IPS DF 4.7 (cell line): Measurements from ENCODE around the gene MRC1.

Source experiments
- DNase-seq: peaks from one replicate; pipeline ENCODE4 v3.0.0-alpha.2; 2013; ENCODE audit warnings: low spot score; ENCODE audit errors: extremely low read depth

Gene MRC1

DNA sequence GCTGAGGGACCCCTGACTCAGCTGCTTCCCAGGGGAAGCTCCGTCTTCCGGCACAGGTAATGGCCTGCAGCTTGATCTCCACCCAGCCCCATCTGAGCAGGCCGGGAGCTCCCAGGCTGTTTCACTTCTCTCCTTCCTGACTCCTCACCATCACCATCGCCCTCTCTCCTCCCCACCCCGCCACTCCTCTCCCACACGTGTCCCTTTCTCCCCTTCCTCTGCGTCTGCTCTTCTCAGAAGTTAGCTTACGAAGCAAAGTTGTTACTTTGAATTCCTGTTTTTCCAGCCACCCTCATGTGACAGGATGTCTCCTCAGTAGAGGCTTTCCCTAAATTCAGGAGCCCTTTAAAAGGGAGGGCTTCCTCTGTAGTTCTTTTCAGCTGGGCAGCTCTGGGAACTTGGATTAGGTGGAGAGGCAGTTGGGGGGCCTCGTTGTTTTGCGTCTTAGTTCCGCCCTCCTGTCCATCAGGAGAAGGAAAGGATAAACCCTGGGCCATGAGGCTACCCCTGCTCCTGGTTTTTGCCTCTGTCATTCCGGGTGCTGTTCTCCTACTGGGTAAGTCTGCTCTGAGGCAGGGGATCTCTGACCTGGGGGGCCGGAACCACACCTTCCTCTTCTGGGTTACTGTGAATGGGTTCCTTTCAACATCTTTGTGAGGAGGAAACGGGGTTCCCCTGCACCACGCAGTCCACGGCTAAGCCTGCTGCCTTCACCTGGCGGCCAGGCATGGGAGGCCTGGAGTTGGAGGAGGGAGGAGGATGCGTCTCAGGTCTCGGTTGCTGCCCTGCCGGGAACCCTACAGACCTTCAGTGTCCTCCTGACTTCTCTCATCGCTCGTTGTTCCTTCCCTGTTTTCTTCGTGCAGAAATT lies at the start of gene MRC1:
Gene MRC1, plus strand, starts transcription at position 378 of the 871 bp plus-strand sequence. Its CDS starts 118 bp downstream, at position 496.
- no peak for DNase-seq

DNA sequence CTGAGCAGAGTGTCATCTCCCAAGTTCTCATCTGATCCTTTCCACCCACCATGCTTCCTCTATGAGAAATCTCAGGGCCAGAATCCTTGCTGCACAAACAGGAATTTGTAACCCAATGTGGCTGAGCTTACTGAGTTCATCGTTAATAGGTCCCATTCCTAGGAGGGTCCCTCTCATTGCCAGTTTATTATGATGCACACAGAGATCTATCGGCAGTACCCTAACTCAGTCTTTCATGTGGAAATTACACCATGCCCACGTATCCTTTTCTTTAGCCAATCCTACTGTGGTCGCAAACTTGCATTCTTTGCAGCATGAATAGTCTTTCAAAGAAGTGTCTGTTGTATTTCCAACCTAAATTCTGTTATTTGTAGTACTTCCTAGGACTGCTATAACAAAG lies 45.0 kb upstream of the MRC1 start:
- DNase-seq = no peak

DNA sequence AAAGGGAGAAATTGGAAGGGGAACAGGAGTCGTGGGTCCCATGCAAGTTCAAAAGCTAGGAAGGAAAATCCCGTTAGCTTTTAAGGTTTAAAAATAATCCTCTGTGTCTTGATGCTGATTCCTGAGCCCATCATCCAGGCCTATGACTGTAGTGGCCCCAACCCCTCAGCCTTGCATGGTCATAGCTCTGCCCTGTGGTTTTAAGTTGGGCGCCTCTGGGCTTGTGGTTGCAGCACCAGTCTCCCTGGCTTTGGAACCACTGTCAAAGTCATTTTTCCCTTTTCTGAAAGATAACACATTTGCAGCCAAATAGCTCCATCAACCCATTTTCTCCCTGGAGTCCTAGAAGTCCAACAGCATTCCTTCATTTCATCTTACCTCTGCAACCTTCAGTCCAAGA lies 43.5 kb upstream of the MRC1 start:
- DNase-seq = no peak

- no peak for DNase-seq
Observed at GRCh38 chr10:17766731-17767130, 42.4 kb upstream of the MRC1 start.

GRCh38 chr10:17768496-17768895 lies 40.7 kb upstream of the MRC1 start:
- no peak for DNase-seq

DNA sequence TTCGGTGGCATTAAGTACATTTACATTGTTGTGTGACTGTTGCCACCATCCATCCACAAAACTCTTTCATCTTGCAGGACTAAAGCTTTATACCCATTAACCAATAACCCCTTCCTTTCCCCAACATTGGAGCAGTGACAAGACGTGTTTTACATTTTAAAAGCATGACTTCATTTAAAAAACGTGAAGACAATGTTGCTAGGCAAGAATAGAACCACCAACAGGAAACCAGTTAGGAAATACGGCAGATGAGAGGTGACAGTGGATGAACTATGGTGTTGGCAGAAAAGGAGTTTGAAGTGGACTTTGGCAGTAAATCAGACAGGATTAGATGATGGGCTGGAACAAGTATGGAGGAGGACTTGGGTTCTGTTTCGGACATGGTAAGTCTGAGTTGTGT lies 40.2 kb upstream of the MRC1 start:
- no peak for DNase-seq

DNA sequence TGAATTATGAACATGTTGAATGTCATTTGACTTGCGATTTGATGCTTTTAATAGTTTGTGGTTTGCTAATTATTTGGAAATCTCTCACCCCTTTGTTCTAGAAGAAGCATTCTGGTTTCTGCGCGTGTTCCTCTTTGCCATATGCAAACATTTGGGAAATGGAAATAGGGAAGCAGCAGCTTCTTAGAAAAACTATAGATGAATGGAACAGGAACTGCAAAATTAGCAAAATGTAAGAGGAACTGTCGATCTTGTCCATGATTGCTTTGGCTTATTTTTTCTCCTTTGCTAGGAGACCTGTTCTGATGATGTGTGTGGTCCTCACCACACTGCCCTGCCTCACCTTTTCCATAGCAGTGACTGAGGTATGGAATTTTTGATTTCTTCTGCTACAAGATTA lies 38.1 kb upstream of the MRC1 start:
- DNase-seq = no peak

- no peak for DNase-seq
Observed at GRCh38 chr10:17779784-17780183, 29.4 kb upstream of the MRC1 start.

DNA sequence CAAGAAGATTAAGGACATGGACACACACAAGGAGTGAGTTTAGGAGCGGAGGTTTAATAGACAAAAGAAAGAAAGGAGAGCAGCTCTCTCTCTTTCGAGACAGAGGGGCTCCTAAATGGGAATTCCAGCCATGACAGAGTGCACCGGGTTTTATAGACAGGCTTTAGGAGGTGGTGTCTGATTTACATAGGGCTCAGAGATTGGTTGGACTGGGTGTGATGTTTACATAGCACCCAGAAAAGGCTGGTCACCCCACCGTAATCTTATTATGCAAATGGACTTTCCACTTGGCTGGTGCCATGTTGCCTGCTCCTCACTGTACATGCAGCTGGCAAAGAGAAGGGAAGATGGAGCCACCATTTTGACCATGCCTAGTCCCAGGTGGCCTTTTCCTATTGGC lies 28.4 kb upstream of the MRC1 start:
- DNase-seq = no peak

GRCh38 chr10:17781856-17782255 lies 27.3 kb upstream of the MRC1 start:
- no peak for DNase-seq

- DNase-seq = no peak
Observed at GRCh38 chr10:17782921-17783665, 26.1 kb upstream of the MRC1 start.

DNA sequence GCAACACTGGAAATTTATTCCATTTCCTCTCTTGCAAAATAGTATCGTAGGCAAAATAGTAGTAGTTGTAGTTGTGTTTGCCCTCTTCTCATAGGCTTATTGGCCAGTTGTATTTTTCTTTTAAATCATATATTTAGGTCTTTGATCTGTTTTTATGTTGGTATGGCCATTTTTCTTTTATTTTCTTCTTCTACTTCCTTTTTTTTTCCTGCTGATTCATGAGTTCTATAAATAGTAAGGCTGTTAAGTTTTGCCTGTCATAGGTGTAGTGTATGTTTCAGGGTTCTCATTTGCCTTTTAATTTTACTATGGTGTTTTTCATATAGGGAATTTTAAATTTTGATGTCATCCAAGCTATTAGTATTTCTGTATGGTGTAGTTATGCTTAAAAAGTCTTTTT lies 25.4 kb upstream of the MRC1 start:
- DNase-seq = no peak

GRCh38 chr10:17784688-17785087 lies 24.5 kb upstream of the MRC1 start:
- no peak for DNase-seq

- no peak for DNase-seq
Observed at GRCh38 chr10:17785276-17785930, 23.7 kb upstream of the MRC1 start.

- peak; percentile 64 for DNase-seq
Observed at GRCh38 chr10:17787087-17787961, 21.8 kb upstream of the MRC1 start.

DNA sequence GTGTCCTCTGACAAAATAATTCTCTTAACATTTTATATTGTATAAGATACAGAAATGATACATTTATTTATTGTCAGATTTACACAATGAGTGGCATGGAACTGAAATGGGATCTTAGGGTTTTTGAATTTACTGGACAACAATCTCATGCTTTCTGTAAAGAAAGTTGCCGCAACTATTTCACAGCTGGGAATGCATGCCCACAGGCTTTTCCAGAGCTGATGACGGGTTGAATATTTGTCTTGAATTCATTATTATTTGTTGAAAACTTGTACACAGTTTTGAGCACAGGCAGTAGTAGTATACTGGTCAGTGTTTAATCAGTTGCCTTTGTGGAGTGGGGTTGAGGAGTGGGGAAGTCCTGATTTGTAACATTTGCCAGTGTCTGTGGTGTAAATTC lies 20.5 kb upstream of the MRC1 start:
- no peak for DNase-seq

- no peak for DNase-seq
Observed at GRCh38 chr10:17789396-17789795, 19.8 kb upstream of the MRC1 start.

DNA sequence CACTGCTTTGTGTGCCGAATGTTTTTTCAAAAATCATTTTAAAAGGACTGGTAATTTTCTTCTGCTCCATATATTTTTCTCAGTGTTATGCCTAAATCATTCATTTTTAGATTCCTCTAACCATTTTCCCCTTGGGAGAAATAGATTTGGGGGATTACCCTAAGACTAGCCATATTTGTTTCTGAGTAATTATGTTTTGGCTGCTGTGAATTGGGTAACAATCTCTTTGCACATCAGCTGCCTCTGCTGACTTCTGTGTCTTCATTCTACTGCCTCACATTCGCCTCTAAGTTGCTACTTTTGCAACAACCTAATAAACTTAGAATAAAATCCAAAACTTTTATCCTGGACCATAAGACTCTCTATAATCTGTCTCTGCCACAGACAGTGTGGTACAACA lies 18.5 kb upstream of the MRC1 start:
- DNase-seq = no peak

- DNase-seq = no peak
Observed at GRCh38 chr10:17792991-17793390, 16.2 kb upstream of the MRC1 start.

DNA sequence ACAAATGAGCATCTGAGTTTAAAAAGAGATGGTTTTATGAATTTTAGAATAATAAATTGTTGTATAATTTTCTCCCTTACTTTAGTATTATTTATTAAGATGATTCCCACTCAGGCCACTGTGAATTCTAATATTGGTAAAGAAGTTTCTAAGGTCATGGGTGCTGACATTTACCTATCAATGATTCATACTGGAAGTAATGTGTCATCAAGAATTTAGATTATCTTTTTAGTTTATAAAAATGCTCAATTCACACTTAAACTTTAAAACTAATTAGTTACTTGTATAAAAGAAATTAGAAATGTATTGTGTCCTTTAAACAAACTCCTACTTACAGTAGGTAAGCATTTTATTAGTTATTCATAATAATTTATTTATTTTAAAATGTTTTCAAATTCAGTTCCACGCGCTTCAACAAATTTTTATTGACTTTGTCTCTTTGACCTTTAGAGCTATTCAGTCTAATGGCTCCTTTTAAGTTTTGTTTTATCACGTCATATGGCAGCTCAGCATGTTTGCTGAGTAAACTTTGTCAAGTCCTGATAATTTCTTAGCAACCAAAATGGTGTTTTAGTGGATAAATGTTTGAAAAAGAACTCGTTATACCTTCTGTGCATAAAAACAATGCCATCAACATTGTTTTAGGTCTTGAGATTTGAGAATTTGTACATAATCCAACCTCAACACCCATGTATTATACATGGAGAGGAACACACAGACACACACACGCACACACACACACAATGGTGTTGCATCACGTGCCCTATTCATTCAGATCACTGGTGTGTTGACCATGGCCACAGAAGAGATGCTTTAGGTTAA lies 15.1 kb upstream of the MRC1 start:
- DNase-seq = no peak
